Activated CD4-positive, CD25-positive, alpha-beta regulatory T cell (primary cell): Measurements from ENCODE around the gene SLIT3.

Experiments used
- DNase-seq, 4 experiments: peaks; one replicate each; lab custom pipeline; 2025; lab: John Stamatoyannopoulos, UW

Gene SLIT3

GRCh38 chr5:168962306-168962705, 338.6 kb downstream of the SLIT3 start:
- DNase-seq, result no peak

GRCh38 chr5:168961681-168962080, 339.3 kb downstream of the SLIT3 start:
- no peak for DNase-seq

- DNase-seq, result no peak
Measured at GRCh38 chr5:168960497-168960896, 340.4 kb downstream of the SLIT3 start.

- DNase-seq, result no peak
Measured at GRCh38 chr5:168953351-168953750, 347.6 kb downstream of the SLIT3 start.

- no peak for DNase-seq
Measured at GRCh38 chr5:168952196-168952595, 348.7 kb downstream of the SLIT3 start.

GRCh38 chr5:168951769-168952168, 349.2 kb downstream of the SLIT3 start:
- no peak for DNase-seq

- DNase-seq, result no peak
Measured at GRCh38 chr5:168951356-168951755, 349.6 kb downstream of the SLIT3 start.

DNA sequence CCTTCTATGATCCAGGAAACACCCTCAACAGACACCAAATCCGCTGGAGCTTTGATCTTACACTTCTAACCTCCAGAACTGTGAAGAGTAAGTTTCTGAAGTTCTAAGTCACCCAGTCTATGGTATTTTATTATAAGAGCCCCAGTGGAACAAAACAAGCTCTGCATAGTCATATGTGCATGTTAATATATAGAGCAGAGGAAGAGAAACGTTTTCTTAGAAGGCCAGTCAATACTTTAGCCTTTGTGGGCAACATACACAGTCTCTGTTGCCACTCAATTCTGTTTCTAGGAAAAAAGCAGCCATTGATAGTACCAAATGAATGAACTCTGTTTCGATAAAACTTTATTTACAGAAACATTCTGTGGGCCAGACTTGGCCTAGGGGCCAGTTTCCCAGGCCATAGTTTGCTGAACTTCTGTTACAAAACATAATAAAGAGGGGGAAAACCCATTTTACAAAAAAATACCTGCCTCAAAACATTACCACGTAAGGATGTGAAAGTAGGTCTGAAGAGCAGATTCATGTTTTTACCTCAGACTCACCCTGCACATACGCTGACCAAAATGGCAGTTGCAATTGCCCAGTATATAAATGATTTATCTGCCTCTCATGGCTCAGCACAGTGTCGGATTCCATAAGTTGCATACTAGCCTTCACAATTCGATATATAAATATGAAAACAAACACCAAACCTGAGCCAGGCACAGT, 350.5 kb downstream of the SLIT3 start:
- DNase-seq, result no peak

- DNase-seq, result no peak
Measured at GRCh38 chr5:168948746-168949145, 352.2 kb downstream of the SLIT3 start.

DNA sequence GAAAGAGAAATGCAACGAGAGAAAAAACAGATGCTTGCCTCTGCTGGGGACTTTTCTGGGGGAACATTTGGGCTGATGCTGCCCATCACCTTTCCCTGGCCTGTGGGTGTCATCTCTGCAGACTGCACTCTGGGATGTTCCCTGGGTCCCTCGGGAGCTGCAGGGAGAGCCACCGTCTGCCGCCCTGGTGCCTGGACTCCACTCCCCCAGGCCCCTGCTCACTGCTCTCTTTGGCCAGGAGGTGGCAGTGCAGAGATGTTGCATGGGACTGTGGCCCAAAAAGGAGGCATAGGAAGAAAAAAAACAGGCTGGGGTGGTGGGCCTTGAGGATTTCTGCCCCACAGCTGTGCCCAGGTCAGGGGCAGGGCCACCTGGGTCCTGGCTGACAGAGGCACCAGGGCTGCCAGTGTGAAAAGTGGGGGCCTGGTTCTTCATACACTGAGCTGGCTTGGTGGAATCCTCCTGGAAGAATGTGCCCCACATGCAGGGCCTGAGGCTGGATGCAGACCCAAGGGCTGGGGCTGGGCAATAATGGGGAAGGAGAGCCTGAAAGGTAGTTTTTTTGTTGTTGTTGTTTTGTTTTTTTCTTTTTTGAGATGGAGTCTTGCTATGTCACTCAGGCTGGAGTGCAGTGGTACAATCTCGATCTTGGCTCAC, 353.6 kb downstream of the SLIT3 start:
- DNase-seq, result no peak

- DNase-seq, result no peak
Measured at GRCh38 chr5:168946363-168946762, 354.6 kb downstream of the SLIT3 start.

GRCh38 chr5:168944004-168944403, 356.9 kb downstream of the SLIT3 start:
- DNase-seq, result no peak

DNA sequence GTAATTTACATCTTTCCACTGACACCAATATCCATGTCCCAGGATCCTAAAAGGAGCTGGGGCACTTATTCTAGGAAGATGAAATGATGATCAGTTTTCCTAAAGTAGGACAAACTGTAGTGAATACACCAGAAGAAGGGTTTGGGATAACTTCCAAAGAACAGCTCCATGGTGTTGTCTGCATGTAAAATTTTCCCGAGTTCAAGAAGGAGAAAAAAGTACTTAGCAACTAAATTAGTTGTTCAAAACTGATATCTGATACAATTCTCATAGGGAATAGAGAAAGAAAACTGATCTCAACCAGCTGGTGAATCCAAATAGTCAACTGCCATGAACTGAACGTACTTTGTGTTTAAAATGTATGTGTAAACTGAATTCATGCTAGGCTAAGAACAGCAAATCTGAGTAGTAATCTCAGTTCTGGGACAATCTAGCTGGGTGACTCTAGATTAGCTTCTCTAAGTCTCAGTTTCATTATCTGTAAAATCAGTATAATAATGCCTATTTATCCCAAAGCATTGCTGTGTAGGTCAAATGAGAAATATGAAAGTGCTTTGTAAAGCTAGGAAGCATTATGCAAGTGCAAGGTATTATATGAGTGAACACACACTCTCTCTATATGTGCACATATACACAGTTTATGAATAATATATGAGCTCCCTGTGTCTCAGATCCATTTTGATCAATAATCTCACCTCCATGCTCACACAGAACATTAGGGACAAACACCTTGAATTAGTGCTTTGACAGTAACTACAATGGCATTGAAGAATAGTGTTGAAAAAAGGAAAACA, 357.7 kb downstream of the SLIT3 start:
- DNase-seq, result no peak

DNA sequence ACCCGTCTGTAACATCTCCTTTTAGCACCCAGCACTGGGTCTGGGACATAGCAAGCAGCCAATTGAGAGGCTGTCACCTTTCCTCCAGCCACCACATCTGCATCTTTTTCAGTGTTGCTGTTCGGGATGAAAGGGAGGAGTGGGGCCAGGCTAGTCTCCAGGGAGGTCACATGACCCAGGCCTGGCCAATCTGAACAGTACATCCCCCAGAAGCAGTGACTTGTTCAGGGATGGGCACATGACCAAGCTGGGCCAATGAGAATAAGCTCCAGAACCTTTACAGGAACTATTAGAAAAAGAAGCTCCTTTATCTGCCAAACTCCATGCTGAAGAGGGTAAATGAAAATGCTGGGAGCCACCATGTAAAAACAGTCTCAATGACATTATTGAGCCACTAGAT, 359.0 kb downstream of the SLIT3 start:
- no peak for DNase-seq

GRCh38 chr5:168940712-168941111, 360.2 kb downstream of the SLIT3 start:
- DNase-seq, result no peak

DNA sequence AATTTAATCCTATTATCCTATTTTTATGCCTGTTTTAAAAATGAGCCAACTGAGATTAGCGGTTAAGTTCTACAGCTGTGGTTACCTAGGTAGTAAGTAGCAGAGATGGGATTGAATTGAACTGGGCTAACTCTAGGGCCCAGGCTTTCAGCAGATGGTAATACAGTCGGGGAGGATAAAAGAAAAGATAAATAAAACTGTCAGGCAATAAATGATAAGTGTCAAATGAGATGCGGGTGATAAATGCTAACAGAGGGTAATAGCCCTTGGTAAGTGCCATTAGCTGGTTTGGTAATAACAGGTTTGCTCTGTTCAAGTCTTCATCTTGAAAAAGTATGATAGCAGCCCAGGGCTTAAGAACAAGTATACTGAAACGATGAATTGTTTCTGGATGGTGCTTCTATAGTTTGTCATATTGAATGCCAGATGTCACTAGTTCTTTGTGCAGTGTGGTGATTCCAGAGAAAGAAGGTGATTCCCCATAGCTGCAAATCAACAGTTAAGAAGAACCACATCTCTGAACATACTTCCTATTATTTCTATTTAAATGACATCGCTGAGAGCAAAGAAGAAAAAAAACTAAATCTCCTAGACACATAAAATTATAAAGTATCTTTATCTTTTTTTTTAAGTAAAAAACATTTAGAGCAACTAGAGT, 360.9 kb downstream of the SLIT3 start:
- DNase-seq, result no peak

DNA sequence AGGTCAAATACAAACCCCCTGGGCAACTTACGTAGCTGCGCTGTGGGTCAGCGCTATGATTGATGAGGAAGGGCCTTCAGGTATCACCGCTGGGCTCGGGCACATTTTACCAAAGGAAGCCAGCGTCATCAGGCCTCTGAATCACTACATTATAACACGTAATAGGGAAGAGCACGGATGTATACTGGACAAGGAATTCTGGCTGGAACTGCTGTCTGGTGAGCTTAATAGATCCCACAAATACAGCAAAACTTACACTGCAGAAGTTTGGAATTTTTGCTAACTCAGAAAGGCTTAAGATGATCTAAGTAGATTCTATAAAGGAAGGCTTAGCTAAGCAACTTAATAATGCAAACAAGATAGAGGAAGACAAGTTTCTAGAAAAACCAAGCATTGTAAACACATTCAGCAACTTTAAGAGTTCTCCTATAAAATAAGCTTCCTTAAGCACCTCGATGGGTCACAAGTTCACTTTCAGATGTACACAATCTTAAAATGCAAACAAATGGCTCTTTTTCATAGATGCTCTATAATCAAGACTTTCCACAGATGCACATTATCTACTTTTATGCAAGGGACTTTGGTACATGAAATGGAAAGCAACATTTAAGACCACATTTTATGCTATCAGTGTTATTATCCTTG, 361.7 kb downstream of the SLIT3 start:
- no peak for DNase-seq

- DNase-seq, result no peak
Measured at GRCh38 chr5:168936511-168936910, 364.4 kb downstream of the SLIT3 start.

DNA sequence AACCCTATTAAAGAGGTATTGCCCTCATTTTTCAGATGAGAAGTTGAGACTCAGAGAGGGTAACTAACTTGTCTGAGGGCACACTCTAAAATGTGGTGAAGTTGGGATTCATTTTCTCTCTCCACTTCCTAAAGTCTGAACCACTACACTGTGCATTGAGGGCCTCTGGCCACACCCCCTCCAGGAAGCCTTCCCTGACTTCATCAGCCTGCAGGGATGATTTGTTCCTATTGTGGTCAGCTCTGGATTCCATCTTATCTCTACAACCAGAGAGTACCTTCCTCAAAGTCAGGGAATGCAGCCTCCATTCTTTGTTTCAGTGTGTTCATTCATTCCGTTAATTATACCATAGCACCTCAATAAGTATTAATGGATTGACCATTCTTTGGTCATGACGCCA, 365.8 kb downstream of the SLIT3 start:
- no peak for DNase-seq

GRCh38 chr5:168934169-168934568, 366.8 kb downstream of the SLIT3 start:
- no peak for DNase-seq

GRCh38 chr5:168932400-168933189, 368.3 kb downstream of the SLIT3 start:
- DNase-seq, result no peak
